Mucosa of rectum (tissue), 2 donors: ENCODE data around the gene PRDM11.

Experiments used
- H3K27ac ChIP-seq, 2 donors: one replicate each; pipeline ENCODE4 v1.7.0; 2013; ENCODE audit warnings: inconsistent platforms in 2 of 2, low read depth in 2 of 2, low read length in 2 of 2
- H3K27me3 ChIP-seq, 2 donors: one replicate each; pipeline ENCODE4 v1.7.0; 2013; ENCODE audit warnings: low read length in 2 of 2; ENCODE audit not compliant: control insufficient read depth in 2 of 2, insufficient read depth in 2 of 2
- H3K36me3 ChIP-seq, 2 donors: one replicate each; pipeline ENCODE4 v1.7.0; 2013; ENCODE audit warnings: low read length in 2 of 2; ENCODE audit not compliant: control insufficient read depth in 2 of 2, insufficient read depth in 2 of 2
- H3K4me1 ChIP-seq, 2 donors: one replicate each; pipeline ENCODE4 v1.7.0; 2013; ENCODE audit warnings: low read length in 2 of 2, mild to moderate bottlenecking in 1 of 2; ENCODE audit not compliant: control insufficient read depth in 2 of 2, insufficient read depth in 2 of 2
- H3K4me3 ChIP-seq, 2 donors: one replicate each; pipeline ENCODE4 v1.7.0; 2013; ENCODE audit warnings: low read length in 2 of 2
- H3K9ac ChIP-seq, 2 donors: one replicate each; pipeline ENCODE4 v1.7.0; 2013; ENCODE audit warnings: low read length in 2 of 2, low read depth in 1 of 2, mild to moderate bottlenecking in 1 of 2
- H3K9me3 ChIP-seq, 2 donors: one replicate each; pipeline ENCODE4 v1.7.0; 2013; ENCODE audit warnings: low read length in 2 of 2; ENCODE audit not compliant: control insufficient read depth in 2 of 2
- donor health status: healthy.
- donor health status: Normal muscosa, but diverticular disease.

The PRDM11 gene

GRCh38 chr11:45157247-45158209 is 11.1 kb downstream of the PRDM11 start:
- Histone ChIP-seq H3K4me1 (peaks cover 7 to 21% of the 10 kb centered on the region in 2 donors), H3K36me3 (no peaks in the 10 kb centered on the region), H3K9me3 (no peaks in the 10 kb centered on the region), H3K27ac (peak overlapping the region; percentile 5 to 38), H3K4me3 (no peak overlapping the region), H3K9ac (no peak overlapping the region), H3K27me3 (no peaks in the 10 kb centered on the region)

DNA sequence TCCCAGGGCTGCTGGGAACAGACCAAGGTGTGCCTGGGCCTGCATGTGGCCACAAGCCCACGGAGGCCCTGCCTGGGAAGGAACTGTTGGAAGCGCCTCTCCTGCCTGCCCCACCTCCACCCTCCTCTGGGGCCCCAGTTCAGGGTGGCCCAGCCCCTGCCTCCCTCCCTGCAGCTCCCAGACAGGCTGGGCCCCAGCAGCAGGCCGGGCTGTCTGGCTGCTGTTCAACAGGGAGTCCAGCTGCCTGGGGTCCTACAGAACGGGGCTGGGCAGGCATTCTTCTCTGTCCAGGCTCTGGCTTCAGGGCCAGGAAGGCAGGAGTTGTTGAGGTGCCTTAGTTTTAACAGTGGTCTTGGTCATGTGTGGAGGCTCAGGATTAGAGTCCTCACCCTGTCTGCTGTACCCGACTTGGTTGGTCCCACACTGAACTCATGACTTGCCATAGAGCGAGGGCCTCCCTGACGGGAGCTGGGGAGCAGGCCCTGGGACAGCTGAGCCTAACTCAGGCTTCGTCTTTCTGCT is 11.8 kb downstream of the PRDM11 start:
- Histone ChIP-seq H3K4me1 (peaks cover 7 to 21% of the 10 kb centered on the region in 2 donors), H3K4me3 (no peak overlapping the region), H3K36me3 (no peaks in the 10 kb centered on the region), H3K9ac (peak overlapping the region in 1 of 2 donors; percentile 40), H3K27ac (peak overlapping the region in 1 of 2 donors; percentile 38), H3K27me3 (no peaks in the 10 kb centered on the region), H3K9me3 (no peaks in the 10 kb centered on the region)

- Histone ChIP-seq H3K27ac (peak overlapping the region in 1 of 2 donors; percentile 38), H3K4me3 (no peak overlapping the region), H3K9me3 (no peaks in the 10 kb centered on the region), H3K27me3 (no peaks in the 10 kb centered on the region), H3K4me1 (peaks cover 7 to 21% of the 10 kb centered on the region in 2 donors), H3K9ac (no peak overlapping the region), H3K36me3 (no peaks in the 10 kb centered on the region)
Observed at GRCh38 chr11:45158891-45159605, 12.6 kb downstream of the PRDM11 start.

DNA sequence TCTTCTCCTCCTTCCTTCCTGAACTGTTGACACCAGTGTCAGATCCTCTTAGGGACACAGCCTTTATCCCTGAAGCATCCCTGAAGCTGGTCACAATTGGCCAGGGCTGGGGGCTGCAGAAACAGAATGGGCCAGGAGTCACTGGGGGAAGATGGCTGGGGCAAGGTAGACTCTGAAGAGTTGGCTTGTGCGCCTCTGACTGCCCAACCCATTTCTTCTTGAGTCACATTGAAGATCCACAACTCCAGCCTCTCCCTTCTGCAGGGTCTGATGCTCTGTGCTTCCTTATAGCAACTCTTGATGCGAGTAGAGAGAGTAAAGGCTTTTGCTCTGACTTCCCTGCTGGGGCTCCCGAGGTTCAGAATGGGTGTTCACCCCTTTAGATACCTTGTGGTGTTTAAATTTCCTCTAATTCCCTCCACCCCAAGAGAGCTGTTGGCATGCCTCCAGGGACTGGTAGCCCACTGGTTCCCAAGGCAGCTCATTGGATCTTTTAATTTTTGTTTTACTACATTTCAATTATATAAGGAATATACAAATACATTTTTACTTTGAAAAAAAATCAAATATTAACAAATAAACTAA is 13.4 kb downstream of the PRDM11 start:
- H3K36me3 ChIP-seq = no peaks in the 10 kb centered on the region
- no peaks in the 10 kb centered on the region for H3K9me3 ChIP-seq
- H3K27me3 ChIP-seq = no peaks in the 10 kb centered on the region
- no peak overlapping the region for H3K4me3 ChIP-seq
- peaks cover 7 to 21% of the 10 kb centered on the region in 2 donors for H3K4me1 ChIP-seq
- H3K27ac ChIP-seq = no peak overlapping the region
- no peak overlapping the region for H3K9ac ChIP-seq

GRCh38 chr11:45161252-45162063 is 15.0 kb downstream of the PRDM11 start:
- Histone ChIP-seq H3K27me3 (no peaks in the 10 kb centered on the region), H3K9me3 (no peaks in the 10 kb centered on the region), H3K36me3 (no peaks in the 10 kb centered on the region), H3K4me1 (peaks cover 7 to 21% of the 10 kb centered on the region in 2 donors), H3K4me3 (no peak overlapping the region), H3K27ac (no peak overlapping the region), H3K9ac (no peak overlapping the region)

- Histone ChIP-seq H3K9me3 (no peaks in the 10 kb centered on the region), H3K4me3 (no peak overlapping the region), H3K36me3 (no peaks in the 10 kb centered on the region), H3K9ac (no peak overlapping the region), H3K27ac (no peak overlapping the region), H3K27me3 (no peaks in the 10 kb centered on the region), H3K4me1 (peaks cover 7 to 21% of the 10 kb centered on the region in 2 donors)
Observed at GRCh38 chr11:45162064-45162375, 15.6 kb downstream of the PRDM11 start.

DNA sequence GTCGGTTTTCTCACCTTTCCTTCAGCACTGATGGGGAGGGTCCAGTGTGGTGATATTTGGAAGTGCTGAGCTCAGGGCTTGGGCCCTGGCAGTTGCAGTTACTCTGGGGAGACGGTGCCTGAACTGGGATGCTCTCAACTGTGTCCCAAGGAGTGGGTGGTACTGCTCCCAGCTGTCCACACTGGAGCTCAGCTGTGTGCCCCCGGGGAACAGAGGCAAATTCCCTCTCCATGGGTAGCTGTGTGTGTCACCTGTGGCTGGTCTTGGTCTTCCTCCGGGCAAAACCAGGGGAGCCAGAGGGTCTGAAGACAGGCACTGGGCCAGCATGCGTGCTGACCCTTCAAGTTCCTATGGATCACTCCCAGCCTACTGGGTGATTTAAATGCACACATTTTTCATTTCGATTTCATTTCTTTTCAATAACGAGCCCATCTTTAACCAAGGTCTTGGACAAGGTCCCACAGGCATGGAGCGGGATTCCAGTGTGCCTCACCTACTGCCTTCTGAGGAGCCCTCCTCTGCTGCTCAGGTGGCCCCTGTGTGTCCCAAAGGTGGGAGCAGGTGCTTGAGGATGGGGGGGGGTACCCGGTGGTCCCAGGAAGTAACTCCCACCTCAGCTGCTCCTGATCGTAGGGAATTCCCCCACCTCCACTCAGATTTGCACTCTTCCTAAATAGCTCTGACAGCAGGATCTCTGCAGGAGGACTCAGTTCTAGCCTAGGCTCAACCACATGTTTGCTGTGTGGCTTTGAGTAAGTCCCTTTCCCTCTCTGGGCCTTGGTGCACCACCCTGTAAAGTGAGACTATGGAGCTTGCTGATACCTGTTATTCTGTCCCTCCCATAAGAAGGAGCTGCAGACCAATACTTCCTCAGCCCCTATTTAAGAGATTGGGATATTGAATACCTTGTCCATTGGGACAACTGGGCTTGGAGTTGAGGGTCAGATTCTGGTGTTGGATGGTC is 16.8 kb downstream of the PRDM11 start:
- Histone ChIP-seq H3K27ac (no peak overlapping the region), H3K9ac (no peak overlapping the region), H3K4me1 (peaks cover 0 to 12% of the 10 kb centered on the region in 2 donors), H3K9me3 (no peaks in the 10 kb centered on the region), H3K36me3 (no peaks in the 10 kb centered on the region), H3K27me3 (no peaks in the 10 kb centered on the region), H3K4me3 (no peak overlapping the region)

DNA sequence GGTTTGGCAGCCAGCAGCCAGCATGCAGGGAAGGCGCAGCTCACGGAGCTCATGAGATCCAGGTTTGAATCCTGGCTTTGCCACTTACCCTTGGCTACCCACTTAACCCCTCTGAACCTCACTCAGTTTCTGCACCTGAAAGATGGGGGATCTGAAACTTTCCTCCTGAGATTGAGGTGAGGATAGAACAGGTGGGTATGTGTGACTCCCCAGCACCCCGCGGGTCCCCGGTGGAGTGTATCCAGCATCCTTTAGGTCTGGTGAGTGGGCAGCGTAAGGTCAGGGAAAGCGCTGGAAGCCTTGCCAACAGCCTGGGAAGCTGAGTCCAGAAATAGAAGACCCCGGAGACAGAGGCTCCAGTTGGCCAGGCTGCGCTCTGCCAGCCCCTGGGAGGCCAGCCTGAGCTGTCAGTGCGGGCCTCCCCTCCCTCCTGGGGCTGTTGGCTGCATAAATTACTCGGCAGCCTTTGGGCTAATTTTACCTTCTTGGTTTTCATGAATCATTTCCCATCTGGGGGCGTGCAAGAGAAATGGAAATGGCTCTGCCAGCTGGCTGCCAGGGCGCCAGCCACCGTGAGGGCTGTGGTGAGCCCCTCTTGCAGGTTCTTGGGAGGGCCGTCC is 17.6 kb downstream of the PRDM11 start:
- Histone ChIP-seq H3K9me3 (no peaks in the 10 kb centered on the region), H3K27me3 (no peaks in the 10 kb centered on the region), H3K4me3 (no peak overlapping the region), H3K9ac (no peak overlapping the region), H3K4me1 (peaks cover 0 to 4% of the 10 kb centered on the region in 2 donors), H3K36me3 (no peaks in the 10 kb centered on the region), H3K27ac (no peak overlapping the region)
